OCI-LY1 (cell line): ENCODE results near the gene TUBA1B.
"Not testable (repeated sequence)": the region's sequence is repeated elsewhere in the genome, so short reads cannot be mapped to it uniquely, and the experiment has no call there.

Source experiments
- H2AFZ ChIP-seq: fragments of 200-600 bp; sonication (generic), shearing (Covaris generic); 2 replicates; pipeline ENCODE4 v1.6.0; 2014; ENCODE audit warnings: antibody characterized with exemption, mild to moderate bottlenecking, low read length
- H3F3A ChIP-seq: fragments of 200-600 bp; sonication (generic), shearing (Covaris generic); 2 replicates; pipeline ENCODE4 v1.6.0; 2014; ENCODE audit warnings: mild to moderate bottlenecking, antibody characterized with exemption, low read length, moderate library complexity; ENCODE audit not compliant: insufficient read depth
- H3K27ac ChIP-seq: fragments of 200-600 bp; sonication (generic); 2 replicates; pipeline ENCODE4 v1.5.1; 2014; ENCODE audit warnings: low read length, mixed run types, mild to moderate bottlenecking, low read depth; ENCODE audit not compliant: poor library complexity, severe bottlenecking
- H3K27me3 ChIP-seq: fragments of 200-600 bp; sonication (generic); 2 replicates; pipeline ENCODE4 v1.6.0; 2014; ENCODE audit warnings: antibody characterized with exemption, mild to moderate bottlenecking, low read length, moderate library complexity; ENCODE audit not compliant: insufficient read depth
- H3K36me3 ChIP-seq: fragments of 200-600 bp; sonication (generic); 2 replicates; pipeline ENCODE4 v1.6.1; 2014; ENCODE audit warnings: mild to moderate bottlenecking, antibody characterized with exemption, low read length, moderate library complexity, mixed read lengths; ENCODE audit not compliant: insufficient read depth
- H3K4me1 ChIP-seq: fragments of 200-600 bp; sonication (generic); 2 replicates; pipeline ENCODE4 v1.5.1; 2014; ENCODE audit warnings: mild to moderate bottlenecking, low read length, moderate library complexity; ENCODE audit not compliant: insufficient read depth, severe bottlenecking
- H3K4me2 ChIP-seq: fragments of 200-600 bp; sonication (generic), shearing (Covaris generic); 2 replicates; pipeline ENCODE4 v1.6.1; 2014; ENCODE audit warnings: low read length
- H3K4me3 ChIP-seq: fragments of 200-600 bp; sonication (generic); 2 replicates; pipeline ENCODE4 v1.5.1; 2014; ENCODE audit warnings: low read length, low read depth, mild to moderate bottlenecking, mixed read lengths; ENCODE audit not compliant: poor library complexity, severe bottlenecking
- H3K79me2 ChIP-seq: fragments of 200-600 bp; shearing (Covaris generic); 2 replicates; pipeline ENCODE4 v1.6.1; 2016; ENCODE audit warnings: mixed run types, low read length, mixed read lengths; ENCODE audit not compliant: insufficient read depth
- H3K9ac ChIP-seq: fragments of 200-600 bp; sonication (generic), shearing (Covaris generic); 2 replicates; pipeline ENCODE4 v1.6.1; 2014; ENCODE audit warnings: mild to moderate bottlenecking, low read length, mixed read lengths
- H3K9me2 ChIP-seq: fragments of 200-600 bp; sonication (generic), shearing (Covaris generic); 2 replicates; pipeline ENCODE4 v1.6.1; 2014; ENCODE audit warnings: low read depth, mild to moderate bottlenecking, low read length, mixed read lengths
- H3K9me3 ChIP-seq: fragments of 200-600 bp; shearing (Covaris generic); 2 replicates; pipeline ENCODE4 v1.6.1; 2014; ENCODE audit warnings: low read length, mixed read lengths
- H4K20me1 ChIP-seq: fragments of 200-600 bp; sonication (generic), shearing (Covaris generic); 2 replicates; pipeline ENCODE4 v1.6.0; 2016; ENCODE audit warnings: mild to moderate bottlenecking, low read length; ENCODE audit not compliant: insufficient read depth
- CTCF ChIP-seq: fragments of 200-600 bp; sonication (generic), shearing (Covaris generic); IDR thresholded peaks from 2 replicates; pipeline ENCODE4 v1.5.1; 2017; ENCODE audit warnings: mild to moderate bottlenecking, antibody characterized with exemption, low read length, moderate library complexity, mixed read lengths
- EZH2 ChIP-seq: fragments of 200-600 bp; sonication (generic), shearing (Covaris generic); IDR thresholded peaks from 2 replicates; pipeline ENCODE4 v1.8.0; 2017; ENCODE audit warnings: borderline replicate concordance, mixed run types, mild to moderate bottlenecking, antibody characterized with exemption, low read length, moderate library complexity, mixed read lengths

The TUBA1B gene

DNA sequence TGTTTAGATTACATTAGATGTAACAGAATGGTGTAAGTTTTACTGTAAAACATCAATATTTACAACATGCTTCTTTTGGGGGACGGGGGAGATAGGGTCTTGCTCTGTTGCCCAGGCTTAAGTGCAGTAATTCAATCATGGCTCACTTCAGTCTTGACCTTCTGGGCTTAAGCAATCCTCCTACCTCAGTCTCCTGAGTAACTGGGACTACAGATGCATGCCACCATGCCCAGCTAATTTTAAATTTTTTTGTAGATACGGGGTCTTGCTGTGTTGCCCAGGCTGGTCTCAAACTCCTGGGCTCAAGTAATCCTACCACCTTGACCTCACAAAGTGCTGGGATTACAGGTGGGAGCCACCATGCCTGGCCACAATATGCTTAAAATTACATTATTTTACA lies 33.9 kb upstream of the TUBA1B start:
- H3K36me3 ChIP-seq: no peaks in the 10 kb centered on the region
- no peaks in the 10 kb centered on the region for H3K79me2 ChIP-seq
- no peaks in the 10 kb centered on the region for H3K9me2 ChIP-seq
- H3K4me2 ChIP-seq: no peak overlapping the region
- 0 out of 2 replicates have a peak, but pooled peaks cover 3% of the 10 kb centered on the region for H3F3A ChIP-seq
- H2AFZ ChIP-seq: no peak overlapping the region
- no peaks in the 10 kb centered on the region for H4K20me1 ChIP-seq
- no peak overlapping the region for H3K27ac ChIP-seq
- H3K4me1 ChIP-seq: peaks cover 27% of the 10 kb centered on the region
- no peak overlapping the region for H3K9ac ChIP-seq
- TF ChIP-seq CTCF (no peak), EZH2 (no peak)
- no peak overlapping the region for H3K4me3 ChIP-seq
- H3K27me3 ChIP-seq: no peaks in the 10 kb centered on the region
- H3K9me3 ChIP-seq: no peaks in the 10 kb centered on the region

- not testable (repeated sequence) for H3K9me2 ChIP-seq, H4K20me1 ChIP-seq, H3K36me3 ChIP-seq, H3F3A ChIP-seq, H3K27me3 ChIP-seq, H3K9me3 ChIP-seq, H2AFZ ChIP-seq, H3K79me2 ChIP-seq, H3K4me3 ChIP-seq
- H3K27ac ChIP-seq: peak overlapping the region; percentile 99
- H3K4me1 ChIP-seq: peaks cover 53% of the 10 kb centered on the region
- H3K9ac ChIP-seq: peak overlapping the region; percentile 25; the same call in 1 of the 2 replicates
- peak overlapping the region; percentile 43 for H3K4me2 ChIP-seq
Observed at GRCh38 chr12:49161901-49162300, 30.7 kb upstream of the TUBA1B start.

- no peaks in the 10 kb centered on the region for H3K36me3 ChIP-seq
- H3K79me2 ChIP-seq: no peaks in the 10 kb centered on the region
- H3K9ac ChIP-seq: peak overlapping the region; percentile 25; the same call in 1 of the 2 replicates
- no peak for TF ChIP-seq CTCF
- TF ChIP-seq EZH2: no peak
- no peaks in the 10 kb centered on the region for H3K9me3 ChIP-seq
- no peaks in the 10 kb centered on the region for H3K27me3 ChIP-seq
- peaks cover 8% of the 10 kb centered on the region; the same call in 1 of the 2 replicates for H3F3A ChIP-seq
- peak overlapping the region; percentile 36 for H3K4me3 ChIP-seq
- no peak overlapping the region for H2AFZ ChIP-seq
- peak overlapping the region; percentile 43 for H3K4me2 ChIP-seq
- no peaks in the 10 kb centered on the region for H4K20me1 ChIP-seq
- H3K9me2 ChIP-seq: no peaks in the 10 kb centered on the region
- H3K27ac ChIP-seq: peak overlapping the region; percentile 99
- peaks cover 55% of the 10 kb centered on the region for H3K4me1 ChIP-seq
Observed at GRCh38 chr12:49161092-49161795, 30.0 kb upstream of the TUBA1B start.

DNA sequence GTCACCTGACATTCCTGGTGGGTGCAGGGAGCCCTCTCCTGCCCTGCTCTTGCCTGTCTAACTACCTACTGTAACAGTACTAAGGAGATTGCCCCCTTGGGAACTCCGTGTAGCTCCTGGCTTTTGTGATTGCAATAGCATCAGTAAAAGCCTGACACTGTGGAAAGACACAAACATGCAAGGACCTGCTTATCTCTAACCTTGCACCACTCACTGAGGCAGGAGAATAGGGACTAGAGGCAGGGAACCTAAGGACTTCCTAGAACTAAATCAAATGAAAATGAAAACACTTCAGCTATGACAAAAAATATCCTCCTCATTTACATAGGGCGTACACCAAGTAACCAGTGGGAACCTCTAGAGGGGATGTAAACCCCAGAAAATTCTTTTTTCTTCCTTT lies 29.2 kb upstream of the TUBA1B start:
- Histone ChIP-seq H2AFZ (no peak overlapping the region), H3K27me3 (no peaks in the 10 kb centered on the region), H3K4me1 (peaks cover 55% of the 10 kb centered on the region), H3K9me2 (no peaks in the 10 kb centered on the region), H3K4me2 (peak overlapping the region; percentile 43), H3K36me3 (no peaks in the 10 kb centered on the region), H4K20me1 (no peaks in the 10 kb centered on the region), H3K27ac (peak overlapping the region; percentile 99), H3K9ac (peak overlapping the region; percentile 25), H3K79me2 (no peaks in the 10 kb centered on the region), H3K9me3 (no peaks in the 10 kb centered on the region), H3K4me3 (peak overlapping the region; percentile 36), H3F3A (peaks cover 8% of the 10 kb centered on the region; the same call in 1 of the 2 replicates)
- no peak for TF ChIP-seq CTCF
- TF ChIP-seq EZH2: no peak
